Naive thymus-derived CD4-positive, alpha-beta T cell (primary cell): ENCODE results near the gene SLIT3. TPM values are rescaled to one million over a fixed set of nuclear protein-coding genes. Genes with fewer than 3 reads are reported as not detected.
"Not testable (repeated sequence)": the region's sequence is repeated elsewhere in the genome, so short reads cannot be mapped to it uniquely, and the experiment has no call there.

Experiments
- ATAC-seq: fragments of 150-1000 bp; cut with Tn5 transposase; 2 replicates; pipeline ENCODE4 v1.10.0; 2021; ENCODE audit warnings: mild to moderate bottlenecking, moderate library complexity
- CTCF ChIA-PET: fragments of 350-600 bp; sonication (Branson Sonifier 250); formaldehyde crosslinking; loops from one replicate; lab custom pipeline; 2021; ENCODE audit warnings: antibody characterized with exemption; lab: Charles Lee
- POLR2A ChIA-PET: fragments of 350-600 bp; sonication (Branson Sonifier 250); formaldehyde crosslinking; loops from one replicate; lab custom pipeline; 2021; ENCODE audit warnings: antibody characterized with exemption, inconsistent platforms; lab: Charles Lee
- DNase-seq, 9 donors: peaks; one replicate each; pipeline versions ENCODE4 v3.0.0 to v3.0.0-alpha.2; 2020 to 2022; ENCODE audit warnings: mixed read lengths in 1 of 9
- H3K27ac ChIP-seq: one replicate; pipeline ENCODE4 v1.7.0; 2013; ENCODE audit warnings: mild to moderate bottlenecking, low read depth, low read length, moderate library complexity
- H3K27me3 ChIP-seq, 2 donors: one replicate each; pipeline ENCODE4 v1.7.0; 2013; ENCODE audit warnings: low read length in 2 of 2, mild to moderate bottlenecking in 2 of 2, moderate library complexity in 2 of 2; ENCODE audit not compliant: control insufficient read depth in 2 of 2, insufficient read depth in 2 of 2
- H3K36me3 ChIP-seq, 3 experiments: 1 replicate in 2 of 3; 2 replicates in 1 of 3; pipeline ENCODE4 v1.7.0; 2013; ENCODE audit warnings: low read length in 3 of 3, mild to moderate bottlenecking in 3 of 3, moderate library complexity in 1 of 3; ENCODE audit not compliant: insufficient read depth in 3 of 3, control insufficient read depth in 2 of 3
- H3K4me1 ChIP-seq, 2 donors: one replicate each; pipeline ENCODE4 v1.7.0; 2013; ENCODE audit warnings: low read length in 2 of 2, mild to moderate bottlenecking in 2 of 2, moderate library complexity in 1 of 2; ENCODE audit not compliant: control insufficient read depth in 2 of 2, insufficient read depth in 2 of 2
- H3K4me3 ChIP-seq: 2 replicates; pipeline ENCODE4 v1.7.0; 2013; ENCODE audit warnings: mild to moderate bottlenecking, low read length
- H3K9me3 ChIP-seq, 3 experiments: 1 replicate in 2 of 3; 2 replicates in 1 of 3; pipeline ENCODE4 v1.7.0; 2013; ENCODE audit warnings: low read length in 3 of 3; ENCODE audit not compliant: control insufficient read depth in 2 of 3
- H3K27ac Mint-ChIP-seq, 9 donors: one replicate each; pipeline ENCODE4 v1.8.0; 2020 to 2022; ENCODE audit warnings: mixed read lengths in 9 of 9, mild to moderate bottlenecking in 8 of 9, moderate library complexity in 5 of 9, inconsistent platforms in 2 of 9
- H3K27me3 Mint-ChIP-seq, 5 donors: one replicate each; pipeline ENCODE4 v1.8.0; 2021 to 2022; ENCODE audit warnings: mixed read lengths in 5 of 5, mild to moderate bottlenecking in 1 of 5
- H3K36me3 Mint-ChIP-seq, 5 donors: one replicate each; pipeline ENCODE4 v1.8.0; 2020 to 2022; ENCODE audit warnings: mixed read lengths in 5 of 5, mild to moderate bottlenecking in 3 of 5, inconsistent platforms in 1 of 5
- H3K4me1 Mint-ChIP-seq, 7 donors: one replicate each; pipeline ENCODE4 v1.8.0; 2020 to 2022; ENCODE audit warnings: mixed read lengths in 7 of 7, mild to moderate bottlenecking in 3 of 7, inconsistent platforms in 1 of 7
- H3K4me3 Mint-ChIP-seq, 10 donors: one replicate each; pipeline ENCODE4 v1.8.0; 2020 to 2022; ENCODE audit warnings: mild to moderate bottlenecking in 10 of 10, mixed read lengths in 10 of 10, moderate library complexity in 6 of 10, inconsistent platforms in 2 of 10
- H3K9me3 Mint-ChIP-seq, 11 donors: one replicate each; pipeline ENCODE4 v1.8.0; 2020 to 2022; ENCODE audit warnings: mixed read lengths in 11 of 11, mild to moderate bottlenecking in 4 of 11, inconsistent platforms in 1 of 11, moderate library complexity in 1 of 11
- intact Hi-C, 2 donors: fragments of 100-400 bp; cut with micrococcal nuclease; formaldehyde crosslinking; loops; one replicate each; pipeline ENCODE4 v1.15.1; 2023
- polyA plus RNA-seq, 2 donors: library from polyadenylated mRNA; unstranded; fragments of 300-500 nt; fragmentation: Illumina TruSeq; gene quantifications; one replicate each; pipeline ENCODE4 v1.2.3, GENCODE V29; 2021
- total RNA-seq, 6 experiments: library from RNA in 5 of 6; stranded (reverse) in 5 of 6; gene quantifications; 1 replicate in 5 of 6; 2 replicates in 1 of 6; pipeline ENCODE4 v1.2.3 and lab custom pipeline; 2021 to 2026

Gene SLIT3
- total and polyA plus RNA-seq, 7 experiments from 2014 or later = 0.34 TPM; not detected in 6

DNA sequence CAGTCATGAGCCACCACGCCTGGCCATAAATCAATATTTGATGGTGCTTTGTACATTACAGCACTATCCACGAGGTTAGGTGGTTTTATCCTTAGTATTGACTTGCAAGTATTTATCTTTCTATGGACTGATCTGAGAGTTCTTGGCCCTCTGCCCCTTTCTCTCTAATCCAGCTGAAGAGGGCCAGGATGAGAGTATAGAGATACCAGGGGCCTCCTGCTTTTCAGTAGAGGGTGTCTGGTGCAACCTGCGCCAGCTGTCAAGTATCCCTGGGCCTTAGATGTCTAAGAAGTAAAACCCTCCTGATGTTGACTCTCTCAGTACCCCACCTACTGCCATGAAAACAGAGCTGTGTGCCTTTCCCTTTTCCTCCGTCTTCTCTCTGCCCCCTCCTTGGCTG is 153.4 kb downstream of the SLIT3 start:
- H3K36me3 Mint-ChIP-seq = no peaks in the 10 kb centered on the region
- intact Hi-C loops = no loop called here
- CTCF ChIA-PET = no interaction called here

DNA sequence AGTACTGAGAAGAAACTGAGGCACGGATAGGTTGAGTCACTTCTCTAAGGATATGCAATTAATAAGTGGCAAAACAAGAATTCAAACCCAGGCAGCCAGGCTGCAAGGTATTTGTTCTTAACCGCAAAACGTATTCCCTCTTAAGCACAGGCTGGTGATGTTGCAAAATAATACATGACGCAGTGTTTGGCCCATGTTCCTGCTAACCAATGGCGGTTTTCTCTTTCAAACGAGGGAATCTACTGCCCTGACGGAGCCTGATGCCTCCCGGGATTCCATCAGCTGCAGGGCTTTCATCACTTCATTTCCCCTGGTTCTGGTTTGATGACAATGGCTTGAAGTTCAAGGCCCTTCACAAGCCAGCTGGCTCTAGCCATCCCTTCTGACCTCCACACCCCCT is 154.8 kb downstream of the SLIT3 start:
- no peaks in the 10 kb centered on the region for H3K36me3 Mint-ChIP-seq
- Histone ChIP-seq H3K27me3 (no peaks in the 10 kb centered on the region), H3K4me3 (no peak overlapping the region), H3K4me1 (no peaks in the 10 kb centered on the region), H3K27ac (no peak overlapping the region), H3K36me3 (no peaks in the 10 kb centered on the region), H3K9me3 (no peaks in the 10 kb centered on the region)
- ChIA-PET CTCF (no interaction called here), POLR2A (no interaction called here)
- intact Hi-C loops = no loop called here
- no peaks in the 10 kb centered on the region for H3K4me1 Mint-ChIP-seq
- H3K27ac Mint-ChIP-seq = no peak overlapping the region
- H3K4me3 Mint-ChIP-seq = no peak overlapping the region
- DNase-seq = no peak
- no peaks in the 10 kb centered on the region for H3K27me3 Mint-ChIP-seq
- ATAC-seq = no peak
- H3K9me3 Mint-ChIP-seq = no peaks in the 10 kb centered on the region

More for the DNA sequence above, 153.4 kb downstream of the SLIT3 start:
- Mint-ChIP-seq H3K4me3 (no peak overlapping the region), H3K9me3 (no peaks in the 10 kb centered on the region), H3K4me1 (no peaks in the 10 kb centered on the region), H3K27ac (no peak overlapping the region), H3K27me3 (no peaks in the 10 kb centered on the region)
- no peak overlapping the region for H3K27ac ChIP-seq
- no peaks in the 10 kb centered on the region for H3K9me3 ChIP-seq
- no peak for DNase-seq
- H3K4me1 ChIP-seq = no peaks in the 10 kb centered on the region
- ATAC-seq = no peak
- H3K4me3 ChIP-seq = no peak overlapping the region
- no peaks in the 10 kb centered on the region for H3K27me3 ChIP-seq
- no peaks in the 10 kb centered on the region for H3K36me3 ChIP-seq
- POLR2A ChIA-PET = no interaction called here

DNA sequence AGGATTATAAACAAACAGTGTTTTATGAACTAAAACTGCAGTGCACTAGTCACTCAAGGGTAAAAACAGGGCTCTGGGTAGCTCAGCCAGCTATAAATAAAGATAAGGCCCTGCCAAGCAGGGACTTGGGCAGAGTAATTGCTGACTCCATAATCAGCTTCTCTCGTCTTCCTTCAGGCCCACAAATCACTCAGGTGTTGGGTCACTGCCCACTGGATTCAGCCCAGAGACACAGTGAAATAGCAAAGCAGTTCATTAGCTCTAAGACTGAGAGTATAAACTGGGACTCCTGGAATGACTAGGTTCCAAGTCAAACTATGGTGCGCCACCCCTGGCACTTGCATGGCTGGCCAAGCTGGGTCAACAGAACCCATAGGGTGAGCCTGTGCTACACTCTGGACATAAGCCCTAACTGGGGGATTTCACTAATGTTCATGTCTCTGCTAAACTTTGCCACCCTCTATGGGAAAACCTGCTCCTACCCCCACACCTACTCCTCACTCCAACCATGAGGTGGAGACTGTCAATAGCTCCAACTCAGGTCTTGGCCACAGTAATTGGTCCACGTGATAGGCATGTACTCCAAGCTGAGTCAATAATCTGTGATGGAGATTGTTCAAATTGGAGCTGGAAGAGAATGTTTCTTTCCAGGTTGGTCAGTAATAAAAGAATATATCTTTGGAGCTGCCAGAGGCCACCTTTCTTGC is 158.5 kb downstream of the SLIT3 start:
- Mint-ChIP-seq H3K36me3 (no peaks in the 10 kb centered on the region), H3K27me3 (peaks cover 0 to 7% (median 2%) of the 10 kb centered on the region in 5 donors), H3K9me3 (peaks cover 0 to 2% (median 0%) of the 10 kb centered on the region in 11 donors), H3K4me3 (no peak overlapping the region), H3K4me1 (no peaks in the 10 kb centered on the region), H3K27ac (no peak overlapping the region)
- DNase-seq (no peak), ATAC-seq (no peak)
- Histone ChIP-seq H3K4me1 (no peaks in the 10 kb centered on the region), H3K4me3 (no peak overlapping the region), H3K9me3 (no peaks in the 10 kb centered on the region), H3K27ac (no peak overlapping the region), H3K36me3 (no peaks in the 10 kb centered on the region), H3K27me3 (no peaks in the 10 kb centered on the region)
- intact Hi-C loops = no loop called here
- ChIA-PET POLR2A (no interaction called here), CTCF (no interaction called here)

DNA sequence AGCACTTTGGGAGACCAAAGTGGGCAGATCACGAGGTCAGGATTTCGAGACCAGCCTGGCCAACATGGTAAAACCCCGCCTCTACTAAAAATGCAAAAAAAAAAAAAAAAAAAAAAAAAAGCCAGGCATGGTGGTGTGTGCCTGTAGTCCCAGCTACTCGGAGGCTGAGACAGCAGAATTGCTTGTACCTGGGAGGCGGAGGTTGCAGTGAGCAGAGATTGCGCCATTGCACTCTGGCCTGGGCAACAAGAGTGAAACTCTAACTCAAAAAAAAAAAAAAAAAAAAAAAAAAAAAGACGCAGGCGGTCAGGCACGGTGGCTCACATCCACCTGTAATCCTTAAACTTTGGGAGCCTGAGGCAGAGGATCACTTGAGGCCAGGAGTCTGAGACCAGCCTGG is 160.7 kb downstream of the SLIT3 start:
- POLR2A ChIA-PET, H3K27me3 Mint-ChIP-seq, ATAC-seq, H3K27ac ChIP-seq, H3K36me3 Mint-ChIP-seq, H3K4me3 Mint-ChIP-seq, H3K27ac Mint-ChIP-seq, H3K36me3 ChIP-seq, H3K4me1 Mint-ChIP-seq, DNase-seq, CTCF ChIA-PET, H3K27me3 ChIP-seq, H3K9me3 Mint-ChIP-seq, H3K9me3 ChIP-seq, H3K4me3 ChIP-seq, H3K4me1 ChIP-seq, intact Hi-C loops: not testable (repeated sequence)

DNA sequence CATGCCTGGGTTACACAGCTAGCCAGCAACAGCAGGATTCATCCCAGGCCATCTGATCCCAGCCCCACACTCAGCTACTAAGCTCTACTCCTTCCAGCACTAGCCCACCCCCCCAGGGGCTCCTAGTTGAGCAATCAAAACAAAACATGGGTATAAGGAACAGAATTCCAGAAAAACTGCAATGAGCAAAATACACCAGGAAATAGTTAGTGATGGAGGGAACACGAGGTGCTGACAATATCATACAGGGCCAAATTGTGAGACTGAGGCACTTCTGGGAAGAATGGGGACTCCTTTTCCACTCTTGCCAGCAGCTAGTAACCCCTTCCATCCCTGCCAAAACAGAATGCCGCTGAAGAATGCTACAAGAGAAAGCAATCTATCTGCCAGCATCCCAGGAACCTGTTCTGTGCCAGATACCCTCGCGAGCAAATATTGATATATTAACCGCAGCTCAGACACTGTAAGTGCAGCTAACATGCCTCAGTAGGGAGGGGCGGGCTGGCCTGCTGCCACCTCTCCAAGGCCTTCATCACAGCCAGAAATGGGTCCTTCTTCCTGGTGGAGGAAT is 161.4 kb downstream of the SLIT3 start:
- Mint-ChIP-seq H3K36me3 (no peaks in the 10 kb centered on the region), H3K4me3 (no peak overlapping the region), H3K27ac (no peak overlapping the region), H3K9me3 (peaks cover 0 to 3% (median 0%) of the 10 kb centered on the region in 11 donors), H3K4me1 (no peaks in the 10 kb centered on the region), H3K27me3 (peaks cover 0 to 7% (median 6%) of the 10 kb centered on the region in 5 donors)
- ChIA-PET POLR2A (no interaction called here), CTCF (no interaction called here)
- Histone ChIP-seq H3K4me1 (no peaks in the 10 kb centered on the region), H3K9me3 (no peaks in the 10 kb centered on the region), H3K27ac (no peak overlapping the region), H3K27me3 (no peaks in the 10 kb centered on the region), H3K4me3 (no peak overlapping the region), H3K36me3 (no peaks in the 10 kb centered on the region)
- ATAC-seq (no peak), DNase-seq (no peak)
- intact Hi-C loops = no loop called here

DNA sequence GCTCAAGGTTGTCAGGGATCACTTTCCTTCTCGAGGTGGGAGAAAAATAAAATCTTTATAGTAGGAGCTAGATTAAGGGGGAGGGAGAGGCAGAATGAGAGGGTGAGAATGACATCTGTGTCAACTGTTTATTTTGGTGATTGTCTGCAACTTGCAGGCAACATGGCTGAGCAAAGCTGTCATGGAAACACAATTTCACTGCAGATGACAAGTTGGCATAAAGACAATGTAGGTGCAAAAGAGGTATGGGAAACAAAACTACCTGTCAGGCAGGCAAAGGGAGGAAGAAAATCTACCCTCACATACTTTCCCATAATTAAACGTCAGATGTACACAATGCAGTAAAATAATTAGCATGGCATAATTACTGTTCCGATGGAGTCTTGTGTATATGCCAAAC is 167.4 kb downstream of the SLIT3 start:
- H3K36me3 Mint-ChIP-seq = no peaks in the 10 kb centered on the region
- H3K27me3 ChIP-seq = no peaks in the 10 kb centered on the region
- H3K27ac Mint-ChIP-seq = no peak overlapping the region
- no peak overlapping the region for H3K27ac ChIP-seq
- no peaks in the 10 kb centered on the region for H3K4me1 ChIP-seq
- intact Hi-C loops = no loop called here
- peaks cover 0 to 7% (median 3%) of the 10 kb centered on the region in 5 donors for H3K27me3 Mint-ChIP-seq
- H3K9me3 ChIP-seq = no peaks in the 10 kb centered on the region
- DNase-seq = no peak
- no peak overlapping the region for H3K4me3 ChIP-seq
- CTCF ChIA-PET = no interaction called here
- H3K4me1 Mint-ChIP-seq = no peaks in the 10 kb centered on the region
- H3K9me3 Mint-ChIP-seq = peaks cover 0 to 1% (median 0%) of the 10 kb centered on the region in 11 donors
- POLR2A ChIA-PET = no interaction called here
- no peak for ATAC-seq
- no peaks in the 10 kb centered on the region for H3K36me3 ChIP-seq
- no peak overlapping the region for H3K4me3 Mint-ChIP-seq

DNA sequence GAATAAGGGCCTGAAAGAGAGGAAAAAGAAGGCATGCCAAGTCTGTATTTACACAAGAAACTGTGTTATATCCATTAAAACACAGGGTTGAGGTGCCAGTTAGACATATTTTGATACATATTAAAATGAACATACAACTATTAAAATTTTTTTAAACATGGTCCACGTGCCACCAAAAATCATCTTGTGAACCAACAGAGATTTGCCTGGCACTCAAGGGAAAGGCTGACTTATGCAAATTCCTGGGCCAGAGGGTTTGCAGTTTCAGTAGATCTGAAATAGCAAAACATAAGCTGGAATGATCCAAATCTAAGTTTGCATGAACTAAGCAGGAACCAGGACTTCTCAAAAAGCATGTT is 168.7 kb downstream of the SLIT3 start:
- Histone ChIP-seq H3K27me3 (no peaks in the 10 kb centered on the region), H3K4me3 (no peak overlapping the region), H3K4me1 (no peaks in the 10 kb centered on the region), H3K36me3 (no peaks in the 10 kb centered on the region), H3K27ac (no peak overlapping the region), H3K9me3 (no peaks in the 10 kb centered on the region)
- H3K36me3 Mint-ChIP-seq = no peaks in the 10 kb centered on the region
- ATAC-seq = no peak
- peaks cover 0 to 5% (median 0%) of the 10 kb centered on the region in 5 donors for H3K27me3 Mint-ChIP-seq
- no peak for DNase-seq
- H3K27ac Mint-ChIP-seq = no peak overlapping the region
- POLR2A ChIA-PET = no interaction called here
- no peaks in the 10 kb centered on the region for H3K9me3 Mint-ChIP-seq
- H3K4me3 Mint-ChIP-seq = no peak overlapping the region
- H3K4me1 Mint-ChIP-seq = no peaks in the 10 kb centered on the region
- intact Hi-C loops = no loop called here
- CTCF ChIA-PET = no interaction called here
